HS-5 (cell line): ENCODE results near the gene CPT1A.

Experiments
- DNase-seq: peaks from one replicate; pipeline ENCODE4 v3.0.0-alpha.2; 2012; ENCODE audit warnings: low read depth

CPT1A gene

GRCh38 chr11:68831124-68831523, 10.6 kb downstream of the CPT1A start:
- no peak for DNase-seq

- no peak for DNase-seq
Measured at GRCh38 chr11:68829581-68829980, 12.1 kb downstream of the CPT1A start.

GRCh38 chr11:68828957-68829356, 12.8 kb downstream of the CPT1A start:
- DNase-seq: no peak

GRCh38 chr11:68828155-68828931, 13.4 kb downstream of the CPT1A start:
- DNase-seq: no peak

- DNase-seq: no peak
Measured at GRCh38 chr11:68827733-68828132, 14.0 kb downstream of the CPT1A start.

GRCh38 chr11:68826726-68827125, 15.0 kb downstream of the CPT1A start:
- DNase-seq: no peak

- no peak for DNase-seq
Measured at GRCh38 chr11:68825571-68825970, 16.1 kb downstream of the CPT1A start.

- DNase-seq: no peak
Measured at GRCh38 chr11:68822546-68822945, 19.2 kb downstream of the CPT1A start.

- DNase-seq: no peak
Measured at GRCh38 chr11:68821670-68822069, 20.0 kb downstream of the CPT1A start.

- DNase-seq: no peak
Measured at GRCh38 chr11:68819362-68819761, 22.4 kb downstream of the CPT1A start.

- DNase-seq: no peak
Measured at GRCh38 chr11:68818181-68818580, 23.5 kb downstream of the CPT1A start.

- DNase-seq: no peak
Measured at GRCh38 chr11:68817554-68817953, 24.2 kb downstream of the CPT1A start.

- no peak for DNase-seq
Measured at GRCh38 chr11:68816917-68817419, 24.7 kb downstream of the CPT1A start.

GRCh38 chr11:68816251-68816776, 25.4 kb downstream of the CPT1A start:
- no peak for DNase-seq

GRCh38 chr11:68813773-68814172, 27.9 kb downstream of the CPT1A start:
- no peak for DNase-seq

- DNase-seq: no peak
Measured at GRCh38 chr11:68812526-68812925, 29.2 kb downstream of the CPT1A start.

GRCh38 chr11:68810164-68810563, 31.6 kb downstream of the CPT1A start:
- DNase-seq: no peak

GRCh38 chr11:68809506-68809905, 32.2 kb downstream of the CPT1A start:
- no peak for DNase-seq

- no peak for DNase-seq
Measured at GRCh38 chr11:68808787-68809186, 32.9 kb downstream of the CPT1A start.

GRCh38 chr11:68806931-68807844, 34.5 kb downstream of the CPT1A start:
- DNase-seq: no peak

- DNase-seq: no peak
Measured at GRCh38 chr11:68804786-68805185, 36.9 kb downstream of the CPT1A start.

GRCh38 chr11:68803766-68804165, 38.0 kb downstream of the CPT1A start:
- DNase-seq: no peak
